NCI-H345 treated with DMSO at 0.1 percent for 48 hours (cell line): ENCODE data around the gene ZBTB2.

Experiments
- DNase-seq: peaks from one replicate; lab custom pipeline; 2025; ENCODE audit not compliant: unreplicated experiment; lab: John Stamatoyannopoulos, UW

The ZBTB2 gene, protein sequence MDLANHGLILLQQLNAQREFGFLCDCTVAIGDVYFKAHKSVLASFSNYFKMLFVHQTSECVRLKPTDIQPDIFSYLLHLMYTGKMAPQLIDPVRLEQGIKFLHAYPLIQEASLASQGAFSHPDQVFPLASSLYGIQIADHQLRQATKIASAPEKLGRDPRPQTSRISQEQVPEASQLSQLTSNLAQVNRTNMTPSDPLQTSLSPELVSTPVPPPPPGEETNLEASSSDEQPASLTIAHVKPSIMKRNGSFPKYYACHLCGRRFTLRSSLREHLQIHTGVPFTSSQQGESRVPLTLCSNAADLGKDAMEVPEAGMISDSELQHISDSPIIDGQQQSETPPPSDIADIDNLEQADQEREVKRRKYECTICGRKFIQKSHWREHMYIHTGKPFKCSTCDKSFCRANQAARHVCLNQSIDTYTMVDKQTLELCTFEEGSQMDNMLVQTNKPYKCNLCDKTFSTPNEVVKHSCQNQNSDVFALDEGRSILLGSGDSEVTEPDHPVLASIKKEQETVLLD

DNA sequence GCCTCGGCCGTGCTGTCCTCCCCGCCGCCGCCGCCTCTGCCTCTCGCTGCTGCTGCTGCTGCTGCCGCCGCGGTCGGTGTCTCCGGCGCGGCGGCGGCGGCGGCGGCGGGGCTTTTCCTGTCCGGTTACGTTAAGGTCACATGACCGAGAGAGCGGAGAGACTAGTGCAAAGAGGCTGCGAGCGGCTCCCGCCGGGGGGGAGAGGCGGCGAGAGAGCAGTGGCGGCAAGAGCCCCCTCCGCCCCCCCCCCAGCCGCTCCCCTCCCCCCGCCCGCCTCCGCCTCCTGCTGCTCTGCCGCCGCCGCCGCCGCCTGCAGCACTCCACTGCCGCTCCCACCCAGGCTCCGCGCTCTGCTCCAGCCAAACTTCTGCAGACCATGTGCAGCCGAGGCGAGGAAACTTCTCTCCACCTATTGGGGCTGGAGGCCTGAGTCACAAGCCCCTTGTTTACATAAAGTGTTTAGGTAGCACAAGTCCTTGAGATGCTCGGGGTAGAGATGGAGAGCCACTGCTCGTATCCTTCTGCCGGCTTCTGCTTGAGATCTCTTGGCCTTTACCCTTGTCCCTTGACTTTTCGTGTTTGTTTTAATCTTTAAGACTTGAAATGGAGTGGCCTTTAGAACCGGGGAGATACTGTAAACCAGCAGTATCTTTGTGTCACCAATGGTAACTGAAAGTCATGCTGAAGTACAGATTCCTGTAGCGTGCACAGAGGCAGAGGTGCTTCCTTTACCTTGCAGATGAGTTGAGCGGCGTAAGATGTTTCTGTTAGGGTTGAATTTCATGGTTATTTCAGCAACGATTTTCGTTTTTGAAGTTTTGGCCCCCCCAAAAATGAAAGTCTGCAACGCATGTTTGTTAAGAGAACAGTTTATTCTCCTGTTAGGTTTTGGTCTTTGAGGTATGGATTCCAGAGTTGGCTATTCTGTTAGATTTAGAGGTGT is at the start of gene ZBTB2:
Gene ZBTB2 (minus strand): TSS at position 89 of the 943 bp plus-strand sequence. CDS start 17,922 bp downstream, outside the sequence.
- peak; percentile 31 for DNase-seq

DNA sequence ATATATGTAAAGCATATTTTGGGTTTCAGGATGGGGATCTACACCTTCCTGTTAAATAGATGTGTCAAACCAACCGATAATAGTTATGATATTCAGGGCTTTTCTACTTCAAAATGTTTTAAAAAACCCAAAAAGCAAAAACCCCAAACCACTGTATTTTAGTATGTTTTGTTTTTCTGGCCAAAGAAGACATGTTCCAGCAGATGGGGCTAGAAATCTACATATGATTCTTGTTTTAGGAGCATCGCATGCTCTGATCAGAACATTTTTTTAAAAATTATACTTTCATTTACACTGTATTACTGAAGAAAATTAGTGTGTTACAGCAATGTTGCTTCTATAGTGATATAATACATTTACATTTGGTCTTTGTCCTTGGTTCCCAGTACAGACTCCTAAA is 49.6 kb upstream of the ZBTB2 start:
- no peak for DNase-seq

DNA sequence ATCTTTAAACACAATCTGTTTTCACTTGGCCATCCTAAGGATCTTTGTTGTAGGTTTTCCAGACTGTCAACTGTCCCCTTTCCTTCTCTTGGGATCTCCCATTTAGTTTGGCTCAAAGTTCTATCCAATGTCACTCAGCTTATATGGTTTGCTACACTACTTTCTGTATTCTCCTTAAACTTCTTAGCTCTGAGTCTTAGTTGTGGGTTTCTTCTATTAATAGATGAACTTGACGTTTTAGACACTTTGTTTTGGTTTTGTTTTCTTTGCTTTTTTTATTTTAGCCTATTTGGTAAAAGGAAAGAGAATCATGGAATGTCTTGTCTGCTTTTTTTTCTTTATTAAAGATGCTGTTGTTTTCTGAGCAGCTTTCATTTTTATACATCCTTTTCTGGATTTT is 49.1 kb upstream of the ZBTB2 start:
- DNase-seq: no peak

DNA sequence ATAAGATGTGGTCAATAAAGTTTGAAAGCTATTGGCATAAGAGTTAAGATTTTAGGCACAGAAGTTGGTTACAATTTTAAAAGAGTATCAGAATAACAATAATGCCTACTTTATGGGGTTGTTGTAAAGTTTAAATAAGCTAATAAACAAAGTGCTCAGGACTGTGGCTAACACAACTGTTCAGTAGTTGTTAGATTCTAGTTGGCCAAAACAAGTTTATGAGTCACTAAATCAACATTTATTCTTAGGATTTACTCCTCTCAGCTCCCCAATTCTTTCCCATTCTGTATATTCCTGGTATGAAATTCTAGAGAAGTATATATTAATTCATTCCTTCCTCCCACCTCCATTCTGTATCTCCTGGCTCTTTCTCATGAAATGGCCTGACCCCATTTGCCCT is 46.0 kb upstream of the ZBTB2 start:
- DNase-seq: no peak

DNA sequence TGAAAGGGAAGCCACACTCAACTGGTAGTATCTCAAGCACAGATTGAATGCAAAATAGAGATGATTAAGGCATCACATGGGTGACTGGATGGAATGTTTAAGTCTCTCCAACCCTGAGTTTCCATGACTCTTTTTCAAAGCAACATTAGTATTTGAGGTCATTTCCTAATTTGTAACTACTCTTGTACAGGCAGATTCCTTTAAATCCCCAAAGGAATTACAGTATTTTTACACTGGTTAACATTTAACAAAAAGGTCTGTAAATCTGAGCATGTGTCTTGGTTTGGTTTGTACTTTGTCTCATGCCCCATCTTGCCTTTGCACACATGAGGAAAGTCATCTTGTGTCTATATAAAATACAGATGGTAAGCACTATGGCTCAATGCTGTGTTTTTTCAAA is 45.4 kb upstream of the ZBTB2 start:
- no peak for DNase-seq

DNA sequence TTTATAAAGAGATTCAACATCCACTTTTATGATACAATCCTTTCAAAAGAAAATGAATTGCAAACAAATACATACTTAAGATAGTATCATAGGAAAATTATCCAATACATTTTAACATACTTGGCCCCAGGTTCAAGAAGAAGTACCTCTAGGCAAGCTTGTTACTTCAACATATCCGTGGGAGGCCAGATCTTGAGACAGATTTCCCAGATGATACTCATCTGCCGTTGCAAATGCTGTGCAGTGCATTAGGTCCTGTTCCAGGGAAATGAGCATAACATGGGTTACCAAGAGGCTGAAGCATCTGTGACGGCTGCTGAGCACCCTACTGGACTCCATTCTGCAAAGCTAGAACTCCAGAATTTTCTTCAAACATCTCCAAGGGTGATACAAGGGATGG is 44.9 kb upstream of the ZBTB2 start:
- DNase-seq: no peak

DNA sequence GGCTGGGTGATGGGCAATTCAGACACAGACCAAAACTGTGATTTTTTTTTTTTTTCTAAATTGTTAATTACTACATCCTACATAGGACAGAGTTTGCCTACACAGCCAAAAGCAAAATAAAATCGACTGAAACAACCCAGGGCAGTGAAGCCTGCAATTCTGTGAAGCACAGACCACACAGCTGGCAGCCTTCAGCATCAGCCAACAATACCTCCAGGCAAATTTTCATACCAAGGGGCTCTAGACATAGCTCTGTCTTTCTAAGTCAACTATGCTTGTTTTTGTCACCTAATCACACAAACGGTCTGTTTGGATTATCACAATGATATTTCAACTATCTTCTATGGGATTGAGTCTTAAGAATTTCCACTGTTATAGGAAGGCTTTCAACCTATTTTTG is 43.0 kb upstream of the ZBTB2 start:
- no peak for DNase-seq

DNA sequence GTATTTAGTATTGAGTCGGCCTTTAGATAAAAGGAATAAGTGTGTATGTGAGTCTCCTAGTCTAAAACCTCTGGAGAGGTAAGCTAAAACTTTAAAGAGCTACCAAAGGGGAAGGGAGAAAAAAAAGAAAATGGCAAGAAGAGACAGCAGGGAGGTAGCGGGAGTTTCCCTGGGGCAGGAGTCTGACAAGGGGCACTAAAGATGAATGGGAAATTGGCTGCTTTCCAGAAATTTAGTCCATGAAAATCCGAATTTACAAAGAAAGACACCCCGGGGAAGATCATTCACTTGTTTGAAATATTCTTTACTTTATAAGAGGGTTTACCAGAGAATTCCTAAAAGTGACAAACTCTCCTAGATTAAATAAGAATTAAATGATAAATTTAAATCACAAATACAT is 41.3 kb upstream of the ZBTB2 start:
- DNase-seq: no peak

DNA sequence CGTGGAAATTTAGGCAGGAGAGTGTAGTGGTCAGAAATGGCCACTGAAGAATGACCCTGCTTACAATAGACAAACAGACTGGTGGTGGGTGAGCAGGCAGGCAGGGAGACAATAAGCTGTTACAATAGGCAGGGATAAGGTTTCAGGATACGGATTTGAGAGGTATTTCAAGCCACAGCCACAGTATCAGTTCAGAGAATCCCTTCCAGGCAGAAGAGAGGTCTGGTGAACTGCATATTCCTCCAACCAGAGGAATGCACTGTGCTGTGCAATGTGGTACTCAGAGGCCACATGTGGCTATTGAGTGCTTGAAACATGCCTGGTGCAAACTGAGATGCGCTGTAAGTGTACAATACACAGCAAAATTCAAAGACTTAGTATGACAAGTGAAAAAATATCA is 40.0 kb upstream of the ZBTB2 start:
- no peak for DNase-seq

DNA sequence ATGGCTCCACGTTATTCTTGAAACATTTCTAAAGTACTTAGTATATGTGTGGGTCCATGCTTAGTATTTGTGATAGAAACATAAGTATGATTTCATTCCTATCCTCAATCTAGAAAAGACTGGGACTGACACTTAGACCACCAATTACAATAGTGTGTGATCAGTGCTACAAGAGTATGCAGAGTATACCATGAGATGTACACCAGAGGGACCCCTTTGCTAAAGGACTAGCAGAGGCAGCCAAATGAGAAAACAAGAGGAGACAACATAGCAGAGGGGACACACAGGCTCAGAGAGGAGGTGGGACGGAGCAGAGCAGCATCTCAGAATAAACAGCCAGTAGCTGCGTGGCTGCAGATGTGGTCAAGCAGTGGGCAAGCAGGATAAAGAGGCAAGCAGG is 39.5 kb upstream of the ZBTB2 start:
- DNase-seq: no peak

DNA sequence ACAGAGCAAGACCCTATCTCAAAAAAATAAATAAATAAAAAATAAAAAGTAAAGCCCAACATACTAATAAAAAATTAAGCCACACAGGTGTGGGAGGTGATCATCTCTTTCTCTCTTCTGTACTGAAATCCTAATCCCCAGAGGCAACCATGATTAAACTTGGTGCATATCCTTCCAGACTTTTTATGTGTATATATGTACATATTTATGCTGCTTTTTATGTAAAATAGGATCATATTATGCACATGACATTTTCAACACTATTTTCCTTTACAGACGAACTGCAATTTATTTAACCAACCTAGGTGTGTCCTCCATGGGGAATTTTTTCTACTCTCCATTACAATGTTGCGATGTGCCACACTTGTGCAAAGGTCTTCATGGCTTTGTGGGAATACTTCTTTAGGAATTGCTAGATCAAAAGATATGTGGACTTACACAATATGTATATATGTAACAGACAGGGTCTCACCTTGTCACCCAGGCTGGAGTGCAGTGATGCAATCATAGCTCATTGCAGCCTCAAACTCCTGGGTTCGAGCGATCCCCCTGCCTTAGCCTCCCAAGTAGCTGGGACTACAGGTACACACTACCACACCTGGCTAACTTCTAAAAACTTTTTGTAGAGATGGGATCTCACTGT is 36.9 kb upstream of the ZBTB2 start:
- no peak for DNase-seq

DNA sequence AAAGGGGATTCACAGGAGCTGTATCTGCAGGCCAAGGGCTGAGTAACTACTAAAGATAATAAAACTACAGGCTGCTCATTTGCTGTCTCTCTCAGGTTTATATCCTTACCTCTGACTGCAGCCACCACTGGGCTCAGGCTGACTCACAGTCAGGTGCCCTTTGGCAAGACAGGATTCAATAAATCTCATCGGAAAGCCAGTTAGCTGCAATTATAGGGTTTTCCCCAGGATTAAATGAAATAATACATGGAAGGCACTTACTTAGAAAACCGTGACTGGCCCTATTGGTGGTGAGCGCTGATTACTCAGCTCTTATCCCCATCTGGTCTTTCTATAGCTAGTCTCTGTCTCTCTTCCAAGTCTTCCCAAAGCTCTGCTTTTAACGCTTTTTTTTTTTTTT is 34.2 kb upstream of the ZBTB2 start:
- no peak for DNase-seq

DNA sequence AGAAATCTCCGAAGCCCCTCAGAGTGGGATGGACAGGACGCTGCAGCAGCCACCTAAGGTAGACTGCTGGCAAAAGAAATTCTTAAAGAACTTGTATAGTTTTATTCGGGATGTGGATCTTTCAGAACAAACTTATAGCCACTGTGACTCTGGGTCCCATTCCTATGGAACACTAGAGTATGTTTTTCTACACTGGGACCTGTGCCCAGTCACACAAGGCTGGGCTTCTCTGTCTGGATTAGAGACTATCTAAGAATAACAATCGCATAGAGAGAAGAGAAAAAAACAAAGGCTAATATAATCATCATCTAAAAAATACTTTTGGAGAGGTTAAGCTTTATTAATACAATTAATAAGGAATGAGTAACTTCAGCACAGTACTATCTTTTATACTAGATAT is 31.6 kb upstream of the ZBTB2 start:
- DNase-seq: no peak

DNA sequence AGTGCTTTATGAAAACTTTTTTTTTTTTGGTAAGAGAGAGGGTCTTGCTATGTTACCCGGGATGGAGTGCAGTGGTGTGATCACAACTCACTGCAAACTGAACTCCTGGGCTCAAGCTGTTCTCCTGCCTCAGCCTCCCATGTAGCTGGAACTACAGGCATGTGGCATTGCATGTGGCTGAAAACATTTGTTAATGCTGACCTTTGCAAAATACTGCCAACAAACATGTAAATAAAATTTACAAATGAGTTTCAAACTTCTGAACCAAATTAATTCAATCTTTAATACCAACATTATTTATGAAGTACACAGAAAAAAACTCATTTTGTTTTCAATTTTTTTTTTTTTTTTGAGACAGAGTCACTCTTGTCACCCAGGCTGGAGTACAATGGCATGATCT is 26.1 kb upstream of the ZBTB2 start:
- no peak for DNase-seq

DNA sequence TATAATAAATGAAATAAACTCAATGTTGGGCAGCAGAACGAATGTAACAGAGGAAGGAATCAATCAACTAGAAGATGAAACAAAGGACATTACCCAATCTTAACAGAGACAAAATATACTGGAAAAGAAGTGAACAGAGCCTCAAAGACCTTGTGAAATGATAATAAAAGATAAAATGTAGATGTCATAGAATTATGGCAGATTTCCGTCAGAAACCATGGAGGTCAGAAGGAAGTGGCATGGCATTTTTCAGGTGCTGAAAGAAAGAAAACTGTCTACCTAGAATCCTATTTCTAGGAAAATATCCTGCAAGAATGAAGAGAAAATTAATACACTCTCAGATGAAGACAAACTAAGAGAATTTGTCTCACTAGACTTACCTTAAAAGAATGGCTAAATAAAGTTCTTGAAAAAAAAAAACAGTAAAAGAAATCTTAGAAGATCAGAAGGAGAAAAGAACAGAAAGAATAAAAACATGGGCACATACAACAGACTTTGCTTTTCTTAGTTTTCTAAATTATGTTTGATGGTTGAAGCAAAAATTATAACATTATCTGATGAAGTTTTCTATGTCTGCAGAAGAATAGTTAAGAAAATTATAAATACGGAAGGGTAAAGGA is 23.4 kb upstream of the ZBTB2 start:
- no peak for DNase-seq

DNA sequence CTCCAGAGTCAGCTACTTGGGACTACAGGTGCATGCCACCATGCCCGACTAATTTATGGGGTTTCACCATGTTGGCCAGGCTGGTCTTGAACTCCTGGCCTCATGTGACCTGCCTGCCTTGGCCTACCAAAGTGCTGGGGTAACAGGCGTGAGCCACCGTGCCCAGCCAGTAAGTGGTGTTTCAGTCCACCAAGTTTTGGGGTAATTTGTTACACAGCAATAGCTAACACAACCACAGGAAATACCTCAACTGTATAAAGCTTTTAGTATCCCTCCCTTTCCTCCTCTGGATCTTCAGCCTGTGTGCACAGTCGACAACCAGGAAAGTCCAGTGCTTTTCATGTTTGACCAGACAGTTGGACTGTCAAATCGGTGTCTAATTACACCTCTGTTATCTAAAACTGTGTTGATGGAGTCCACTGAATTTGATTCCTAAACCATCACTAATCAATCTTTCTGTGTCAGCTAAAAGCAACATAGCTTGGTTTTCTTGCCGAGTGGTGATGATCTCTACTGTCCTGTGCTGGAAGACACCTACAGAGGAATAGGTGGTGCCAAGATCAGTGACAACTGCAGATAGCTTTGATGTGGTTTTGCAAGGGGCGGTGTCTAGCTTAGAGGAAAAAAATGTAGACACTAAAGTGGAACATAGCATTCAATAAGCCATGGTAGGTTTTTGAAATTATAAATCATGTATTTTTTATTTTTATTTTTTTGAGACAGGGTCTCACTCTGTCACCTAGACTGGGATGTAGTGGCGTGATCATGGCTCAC is 22.2 kb upstream of the ZBTB2 start:
- no peak for DNase-seq

DNA sequence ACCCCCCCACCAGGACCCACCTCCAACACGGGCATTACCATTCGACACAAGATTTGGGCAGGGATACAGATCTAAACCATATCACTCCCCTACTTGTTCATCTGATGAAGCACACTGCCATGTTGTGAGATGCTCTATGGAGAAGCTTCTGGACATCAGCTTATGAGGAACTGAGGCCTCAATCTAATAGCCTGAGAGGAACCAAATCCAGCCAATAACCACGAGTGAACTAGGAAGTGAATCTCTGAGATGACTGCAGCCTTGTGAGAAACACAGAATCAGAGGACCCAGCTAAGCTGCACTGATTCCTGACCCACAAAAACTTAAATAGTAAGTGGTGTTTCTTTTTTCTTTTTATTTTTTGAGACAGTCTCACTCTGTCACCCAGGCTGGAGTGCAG is 21.6 kb upstream of the ZBTB2 start:
- no peak for DNase-seq

DNA sequence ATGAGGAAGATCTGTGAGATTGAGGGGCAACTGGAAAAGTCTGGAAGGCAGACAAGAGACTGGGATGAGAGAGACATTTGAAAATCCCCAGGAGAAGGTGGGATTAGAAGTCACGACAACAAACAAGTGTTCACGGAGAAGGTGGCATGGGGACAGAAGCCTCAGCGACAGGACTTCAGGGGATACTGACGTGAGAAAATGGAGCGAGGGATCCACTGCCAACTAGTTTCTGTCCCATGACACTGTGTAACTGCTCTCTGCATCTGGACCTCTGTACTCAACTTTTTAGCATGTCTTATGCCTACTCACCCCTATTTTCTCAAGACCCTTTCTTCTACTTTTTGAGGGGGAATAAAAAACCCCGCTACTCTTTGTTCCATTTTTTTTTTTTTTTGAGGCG is 18.3 kb upstream of the ZBTB2 start:
- DNase-seq: no peak

DNA sequence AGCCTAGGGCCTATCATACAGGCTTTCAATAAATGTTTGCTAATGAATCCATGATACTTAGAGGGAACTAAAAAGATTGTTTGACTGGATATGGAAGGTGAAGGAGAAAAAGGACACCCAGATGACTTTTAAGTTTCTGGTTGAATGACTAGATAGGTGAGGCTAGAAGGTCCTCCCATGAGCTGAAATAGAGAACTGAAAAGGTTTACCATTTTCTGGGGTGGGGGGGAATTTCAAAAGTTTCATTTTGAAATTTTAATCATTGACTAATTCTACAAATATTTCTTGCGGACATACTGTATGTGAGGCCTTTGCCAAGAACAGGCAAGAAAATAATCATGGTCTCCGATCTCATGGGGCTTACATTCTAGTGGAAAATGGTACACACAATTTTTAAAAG is 17.9 kb upstream of the ZBTB2 start:
- DNase-seq: no peak

DNA sequence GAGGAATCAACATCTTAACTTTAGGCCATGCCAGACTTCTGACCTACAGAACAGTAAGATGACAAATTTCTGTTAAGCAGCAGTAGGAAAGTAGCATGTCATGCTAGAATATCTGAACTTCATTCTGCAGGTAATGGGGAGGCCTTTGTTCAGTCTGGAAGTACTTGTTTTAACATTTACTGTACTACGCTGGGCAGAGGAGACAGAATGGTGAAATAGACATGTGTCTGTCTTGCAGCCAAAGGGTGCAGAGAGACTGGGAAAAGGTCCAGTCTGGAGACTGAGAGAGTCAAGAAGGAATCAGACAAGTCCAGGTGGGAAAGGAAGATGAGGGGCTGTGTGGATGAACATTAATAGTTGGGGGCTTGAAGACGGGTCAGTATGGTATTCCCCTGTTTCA is 17.5 kb upstream of the ZBTB2 start:
- no peak for DNase-seq
